BE2C (cell line): ENCODE data around the gene PRM3.
"Not testable (repeated sequence)": the region's sequence is repeated elsewhere in the genome, so short reads cannot be mapped to it uniquely, and the experiment has no call there.

Experiments
- DNase-seq: peaks from one replicate; pipeline ENCODE4 v3.0.0-alpha.2; 2020
- H3K27me3 ChIP-seq: fragments of 250-450 bp; sonication (Bioruptor Pico); 2 replicates; pipeline ENCODE4 v1.5.1; 2020; ENCODE audit warnings: mild to moderate bottlenecking
- H3K36me3 ChIP-seq: fragments of 250-450 bp; sonication (Bioruptor Pico); 2 replicates; pipeline ENCODE4 v1.5.1; 2020; ENCODE audit warnings: mild to moderate bottlenecking
- H3K4me1 ChIP-seq: fragments of 250-450 bp; sonication (Bioruptor Pico); 2 replicates; pipeline ENCODE4 v1.5.1; 2020
- H3K4me3 ChIP-seq: 2 replicates; pipeline ENCODE4 v1.5.1; 2011; ENCODE audit warnings: low read depth, low read length
- H3K9me3 ChIP-seq: fragments of 250-450 bp; sonication (Bioruptor Pico); 2 replicates; pipeline ENCODE4 v1.5.1; 2020
- TF ChIP-seq, protein P1 (sequence below): IDR thresholded peaks from 2 replicates; pipeline ENCODE4 v1.5.1; 2012; ENCODE audit warnings: mild to moderate bottlenecking, low read depth, low read length

The PRM3 gene

DNA sequence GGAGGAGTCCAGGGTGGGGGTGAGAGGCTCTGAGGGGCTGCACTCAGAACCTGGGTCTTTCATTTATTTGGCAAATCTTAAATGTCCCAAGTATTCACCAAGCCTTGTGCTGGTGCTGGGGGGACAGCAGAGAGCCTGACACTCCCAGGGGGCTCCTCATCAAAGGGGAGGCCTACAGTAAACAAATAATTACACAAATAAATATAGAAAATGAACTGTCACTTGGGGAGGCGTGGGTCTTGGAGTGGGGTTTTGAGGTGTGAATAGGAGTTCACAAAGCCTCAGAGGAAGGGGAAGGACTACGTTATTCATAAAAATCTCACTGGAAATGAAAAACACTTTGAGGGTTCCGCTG is 22.9 kb upstream of the PRM3 start:
- Histone ChIP-seq H3K4me1 (peaks cover 4% of the 10 kb centered on the region; the same call in 1 of the 2 replicates), H3K36me3 (no peaks in the 10 kb centered on the region)

DNA sequence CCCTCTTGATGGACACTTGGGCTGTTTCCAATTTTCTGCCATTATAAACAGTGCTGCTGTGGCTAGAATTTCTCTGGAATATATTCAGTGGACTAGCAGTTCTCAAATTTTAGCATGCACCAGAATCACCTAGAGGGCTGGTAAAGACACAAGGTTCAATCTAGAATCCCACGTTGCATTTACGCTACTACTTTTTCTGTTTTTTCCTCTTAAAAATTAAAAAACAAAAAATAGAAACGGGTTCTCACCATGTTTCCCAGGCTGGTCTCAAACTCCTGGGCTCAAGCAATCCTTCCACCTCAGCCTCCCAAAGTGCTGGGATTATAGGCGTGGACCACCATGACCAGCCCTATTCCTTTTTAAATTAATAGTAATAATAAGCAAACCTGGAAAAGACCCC is 22.2 kb upstream of the PRM3 start:
- H3K27me3 ChIP-seq: no peaks in the 10 kb centered on the region
- H3K9me3 ChIP-seq: no peaks in the 10 kb centered on the region
- H3K4me3 ChIP-seq: no peak overlapping the region
- H3K36me3 ChIP-seq: no peaks in the 10 kb centered on the region
- peaks cover 4% of the 10 kb centered on the region; the same call in 1 of the 2 replicates for H3K4me1 ChIP-seq
- no peak for DNase-seq
- TF ChIP-seq, protein P1, sequence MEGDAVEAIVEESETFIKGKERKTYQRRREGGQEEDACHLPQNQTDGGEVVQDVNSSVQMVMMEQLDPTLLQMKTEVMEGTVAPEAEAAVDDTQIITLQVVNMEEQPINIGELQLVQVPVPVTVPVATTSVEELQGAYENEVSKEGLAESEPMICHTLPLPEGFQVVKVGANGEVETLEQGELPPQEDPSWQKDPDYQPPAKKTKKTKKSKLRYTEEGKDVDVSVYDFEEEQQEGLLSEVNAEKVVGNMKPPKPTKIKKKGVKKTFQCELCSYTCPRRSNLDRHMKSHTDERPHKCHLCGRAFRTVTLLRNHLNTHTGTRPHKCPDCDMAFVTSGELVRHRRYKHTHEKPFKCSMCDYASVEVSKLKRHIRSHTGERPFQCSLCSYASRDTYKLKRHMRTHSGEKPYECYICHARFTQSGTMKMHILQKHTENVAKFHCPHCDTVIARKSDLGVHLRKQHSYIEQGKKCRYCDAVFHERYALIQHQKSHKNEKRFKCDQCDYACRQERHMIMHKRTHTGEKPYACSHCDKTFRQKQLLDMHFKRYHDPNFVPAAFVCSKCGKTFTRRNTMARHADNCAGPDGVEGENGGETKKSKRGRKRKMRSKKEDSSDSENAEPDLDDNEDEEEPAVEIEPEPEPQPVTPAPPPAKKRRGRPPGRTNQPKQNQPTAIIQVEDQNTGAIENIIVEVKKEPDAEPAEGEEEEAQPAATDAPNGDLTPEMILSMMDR: no peak

More for the DNA sequence above, 22.9 kb upstream of the PRM3 start:
- no peaks in the 10 kb centered on the region for H3K27me3 ChIP-seq
- TF ChIP-seq, protein P1: no peak
- no peak overlapping the region for H3K4me3 ChIP-seq
- no peaks in the 10 kb centered on the region for H3K9me3 ChIP-seq
- no peak for DNase-seq

DNA sequence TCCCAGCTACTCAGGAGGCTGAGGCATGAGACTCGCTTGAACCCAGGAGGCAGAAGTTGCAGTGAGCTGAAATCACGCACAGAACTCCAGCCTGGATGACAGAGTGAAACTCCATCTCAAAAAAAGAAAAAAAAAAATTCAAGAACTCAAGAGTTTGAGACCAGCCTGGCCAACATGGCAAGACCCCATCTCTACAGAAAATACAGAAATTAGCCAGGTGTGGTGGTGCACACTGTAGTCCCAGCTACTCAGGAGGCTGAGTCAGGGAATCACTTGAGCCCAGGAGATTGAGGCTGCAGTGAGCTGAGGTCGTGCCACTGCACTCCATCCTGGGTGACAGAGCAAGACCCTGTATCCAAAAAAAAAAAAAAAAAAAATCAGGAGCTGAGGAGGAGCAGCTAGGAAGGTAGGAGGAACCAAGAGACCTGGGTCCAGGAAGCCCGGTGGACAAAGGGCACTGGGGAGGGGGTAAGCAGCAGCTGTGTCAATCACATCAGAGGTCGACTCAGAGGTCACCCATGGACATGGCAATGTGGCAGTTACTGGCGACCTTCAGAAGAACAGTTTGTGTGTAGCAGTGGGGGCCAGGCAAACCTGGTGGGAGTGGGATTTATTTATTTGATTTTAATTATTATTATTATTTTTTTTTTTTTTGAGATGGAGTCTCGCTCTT is 18.8 kb upstream of the PRM3 start:
- Histone ChIP-seq H3K36me3 (no peaks in the 10 kb centered on the region), H3K4me1 (peaks cover 4% of the 10 kb centered on the region; the same call in 1 of the 2 replicates), H3K9me3 (no peaks in the 10 kb centered on the region), H3K4me3 (no peak overlapping the region), H3K27me3 (no peaks in the 10 kb centered on the region)
- no peak for DNase-seq
- TF ChIP-seq, protein P1: no peak

DNA sequence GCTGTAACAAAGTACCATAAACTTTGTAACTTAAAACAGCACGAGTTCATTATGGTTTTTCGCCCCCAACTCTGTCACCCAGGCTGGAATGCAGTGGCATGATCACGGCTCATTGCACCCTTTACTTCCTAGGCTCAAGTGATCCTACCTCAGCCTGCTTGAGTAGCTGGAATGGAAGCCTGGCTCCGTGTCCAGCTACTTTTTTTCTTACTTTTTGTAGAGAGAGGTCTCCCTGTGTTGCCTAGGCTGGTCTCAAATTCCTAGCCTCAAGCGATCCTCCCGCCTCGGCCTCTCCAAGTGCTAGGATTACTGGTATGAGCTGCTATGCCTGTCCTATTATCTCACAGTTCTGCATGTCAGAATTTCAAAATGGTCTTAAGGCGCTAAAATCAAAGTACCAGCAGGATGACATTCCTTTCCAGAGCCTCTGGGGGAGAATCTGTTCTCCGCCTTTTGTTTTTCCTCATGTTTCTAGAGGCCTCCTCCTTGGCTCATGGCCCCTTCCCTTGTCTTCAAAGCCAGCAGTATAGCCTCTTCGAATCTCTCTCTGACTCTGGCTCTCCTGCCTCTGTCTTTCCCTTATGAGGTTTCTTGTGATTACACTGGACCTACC is 17.8 kb upstream of the PRM3 start:
- no peaks in the 10 kb centered on the region for H3K4me1 ChIP-seq
- H3K27me3 ChIP-seq: no peaks in the 10 kb centered on the region
- TF ChIP-seq, protein P1: no peak

DNA sequence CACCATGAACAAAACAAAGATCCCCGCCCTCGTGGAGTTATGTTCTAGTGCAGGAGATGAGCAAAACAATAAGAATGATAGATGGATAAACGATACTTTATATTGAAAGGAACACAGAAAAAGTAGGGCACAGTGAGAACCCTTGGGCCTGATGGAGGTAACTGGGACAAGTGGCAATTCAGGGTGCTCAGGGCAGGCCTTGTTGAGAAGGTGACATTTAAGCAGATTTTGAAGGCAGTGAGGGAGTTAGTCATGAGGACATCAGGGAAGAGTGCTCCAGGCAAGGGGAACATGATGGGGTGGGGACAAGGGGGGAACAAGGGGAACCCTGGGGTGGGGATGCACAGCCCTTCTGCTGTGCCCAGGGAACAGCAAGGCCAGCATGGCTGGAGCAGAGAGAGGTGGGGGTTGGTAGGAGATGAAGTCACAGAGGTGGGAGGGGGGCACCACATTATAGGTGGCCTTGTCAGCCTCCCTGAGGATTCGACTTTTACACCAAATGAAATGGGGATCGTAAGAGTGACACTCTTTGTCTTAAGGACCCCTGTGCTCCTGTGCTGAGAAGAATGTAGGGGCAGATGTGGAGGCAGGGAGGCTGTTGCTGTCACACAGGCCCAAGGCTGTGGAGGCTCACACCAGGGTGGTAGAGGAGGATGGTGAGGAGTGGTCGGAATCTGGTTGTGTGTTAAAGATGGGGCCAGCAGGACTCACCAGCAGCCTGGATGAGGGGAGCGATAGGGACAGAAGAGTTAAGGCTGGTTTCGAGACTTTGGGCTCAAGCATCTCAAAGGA is 16.9 kb upstream of the PRM3 start:
- DNase-seq: no peak
- TF ChIP-seq, protein P1: no peak
- Histone ChIP-seq H3K9me3 (no peaks in the 10 kb centered on the region), H3K27me3 (no peaks in the 10 kb centered on the region), H3K4me1 (no peaks in the 10 kb centered on the region), H3K36me3 (no peaks in the 10 kb centered on the region), H3K4me3 (no peak overlapping the region)

More for the DNA sequence above, 17.8 kb upstream of the PRM3 start:
- Histone ChIP-seq H3K36me3 (no peaks in the 10 kb centered on the region), H3K9me3 (no peaks in the 10 kb centered on the region), H3K4me3 (no peak overlapping the region)
- no peak for DNase-seq

DNA sequence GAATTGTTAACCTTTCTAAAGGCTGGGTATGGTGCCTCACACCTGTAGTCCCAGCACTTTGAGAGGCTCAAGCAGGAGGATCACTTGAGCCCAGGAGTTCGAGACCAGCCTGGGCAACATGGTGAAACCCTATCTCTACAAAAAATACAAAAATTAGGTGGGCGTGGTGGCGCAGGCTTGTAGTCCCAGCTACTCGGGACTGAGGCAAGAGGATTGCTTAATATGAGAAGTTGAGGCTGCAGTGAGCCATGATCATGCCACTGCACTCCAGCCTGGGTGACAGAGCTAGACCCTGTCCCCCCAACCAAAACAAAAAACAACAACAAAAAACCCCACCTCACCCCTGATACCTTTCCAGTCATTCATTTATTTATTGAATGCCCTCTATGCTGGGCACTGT is 16.3 kb upstream of the PRM3 start:
- not testable (repeated sequence) for H3K4me3 ChIP-seq, H3K36me3 ChIP-seq, H3K4me1 ChIP-seq, DNase-seq, H3K27me3 ChIP-seq, H3K9me3 ChIP-seq
